ENCODE data around the gene SESN3. TPM values are rescaled to one million over a fixed set of nuclear protein-coding genes. Genes with fewer than 3 reads are reported as not detected.

Gene SESN3
- total and polyA plus RNA-seq, 5 donors, result 3.2 to 15.3 (median 11.9) TPM

Other genes starting within 250 kb of the SESN3 start
- gene KDM4E, start 205.9 kb downstream of the SESN3 start, total RNA-seq, result not detected
- not detected for gene KDM4E, start 205.9 kb downstream of the SESN3 start, polyA plus RNA-seq
- gene KDM4F, start 181.8 kb downstream of the SESN3 start, total RNA-seq, result not detected
- not detected for gene KDM4F, start 181.8 kb downstream of the SESN3 start, polyA plus RNA-seq
- 10 to 100 TPM; 30.5 to 39.4 (median 35.0) TPM for gene SRSF8, start 164.3 kb downstream of the SESN3 start, total RNA-seq
- gene SRSF8, start 164.3 kb downstream of the SESN3 start, polyA plus RNA-seq, result 32.1 TPM
- gene ENDOD1, start 141.4 kb downstream of the SESN3 start, total RNA-seq, result 10 to 100 TPM; 12.0 to 19.5 (median 14.6) TPM
- gene ENDOD1, start 141.4 kb downstream of the SESN3 start, polyA plus RNA-seq, result 8.8 TPM